Measurements from ENCODE around the gene CACNA2D2.

The CACNA2D2 gene

GRCh38 chr3:50455161-50456018 is 48.0 kb downstream of the CACNA2D2 start:
- DNase-seq, result no peak

GRCh38 chr3:50454481-50455070 is 48.9 kb downstream of the CACNA2D2 start:
- no peak for DNase-seq

- no peak for DNase-seq
Observed at GRCh38 chr3:50453907-50454306, 49.5 kb downstream of the CACNA2D2 start.

- peak; percentile 48 for DNase-seq
Observed at GRCh38 chr3:50450209-50450921, 53.1 kb downstream of the CACNA2D2 start.

- no peak for DNase-seq
Observed at GRCh38 chr3:50448752-50449539, 54.5 kb downstream of the CACNA2D2 start.

GRCh38 chr3:50447290-50447840 is 56.1 kb downstream of the CACNA2D2 start:
- no peak for DNase-seq

- DNase-seq, result no peak
Observed at GRCh38 chr3:50445919-50446318, 57.5 kb downstream of the CACNA2D2 start.

GRCh38 chr3:50444782-50445181 is 58.7 kb downstream of the CACNA2D2 start:
- DNase-seq, result no peak

GRCh38 chr3:50444213-50444612 is 59.2 kb downstream of the CACNA2D2 start:
- DNase-seq, result no peak

- DNase-seq, result no peak
Observed at GRCh38 chr3:50442945-50443579, 60.4 kb downstream of the CACNA2D2 start.

- no peak for DNase-seq
Observed at GRCh38 chr3:50441424-50442217, 61.8 kb downstream of the CACNA2D2 start.

GRCh38 chr3:50436114-50436674 is 67.2 kb downstream of the CACNA2D2 start:
- peak; percentile 85 for DNase-seq

- DNase-seq, result no peak
Observed at GRCh38 chr3:50435371-50436113, 67.9 kb downstream of the CACNA2D2 start.

- DNase-seq, result no peak
Observed at GRCh38 chr3:50433954-50434353, 69.5 kb downstream of the CACNA2D2 start.

- DNase-seq, result no peak
Observed at GRCh38 chr3:50430950-50431435, 72.4 kb downstream of the CACNA2D2 start.

GRCh38 chr3:50430191-50430590 is 73.2 kb downstream of the CACNA2D2 start:
- DNase-seq, result no peak

GRCh38 chr3:50428007-50428633 is 75.3 kb downstream of the CACNA2D2 start:
- no peak for DNase-seq

- DNase-seq, result no peak
Observed at GRCh38 chr3:50427217-50427616, 76.2 kb downstream of the CACNA2D2 start.

GRCh38 chr3:50425911-50426310 is 77.5 kb downstream of the CACNA2D2 start:
- DNase-seq, result no peak

Data from activated CD4-positive, alpha-beta T cell treated with anti-CD3 and anti-CD28 coated beads, Interleukin-2, Interleukin-6, amounts not matched to agents 100 ng/mL and 50 ng/mL, durations not matched to agents 16 hours and 8 hours (primary cell).